ENCODE data around the gene CYBC1.

The CYBC1 gene

DNA sequence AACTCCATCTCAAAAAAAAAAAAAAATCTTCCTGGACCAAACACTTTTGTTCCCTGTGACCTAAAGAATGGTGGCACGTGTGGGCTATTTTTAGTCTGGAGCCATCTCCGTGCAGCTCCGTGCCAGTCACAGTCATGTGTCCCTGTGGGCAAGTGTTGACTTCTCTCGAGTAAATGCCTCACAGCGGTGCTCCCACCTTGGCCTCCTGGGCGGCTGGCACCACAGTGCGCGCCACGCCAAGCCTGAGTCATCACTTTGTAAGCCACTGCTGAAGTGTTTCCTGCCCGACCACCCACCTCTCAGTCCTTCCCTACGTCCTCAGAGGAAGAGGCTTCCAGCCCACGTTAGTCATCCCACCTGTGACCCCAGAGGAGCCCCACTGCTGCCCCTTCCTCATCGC is 43.3 kb downstream of the CYBC1 start:
- no peak for DNase-seq

DNA sequence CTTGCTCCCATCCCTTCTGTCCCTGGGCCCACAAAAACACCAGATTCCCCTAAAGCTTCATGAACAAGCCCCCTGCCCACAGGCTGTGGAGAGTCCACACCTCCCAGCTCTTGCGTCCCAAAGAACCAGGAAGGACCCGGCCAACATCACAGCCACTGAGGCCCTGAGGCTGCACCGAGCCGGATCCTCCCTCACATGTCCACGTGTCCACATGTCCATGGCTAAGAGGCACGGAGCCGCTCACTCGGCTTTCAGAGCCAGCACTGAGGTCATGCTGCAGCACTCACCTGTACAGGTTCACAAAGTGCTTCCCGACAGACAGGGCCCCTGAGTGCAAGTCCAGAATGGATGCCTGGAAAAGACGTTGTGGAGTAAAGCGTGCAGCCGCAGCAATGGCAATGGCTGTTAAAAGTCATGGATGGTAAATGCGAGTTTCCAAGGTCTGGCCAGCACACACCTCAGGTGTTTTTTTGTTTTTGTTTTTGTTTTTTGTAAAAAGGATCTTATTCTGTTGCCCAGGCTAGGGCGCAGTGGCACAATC is 44.4 kb downstream of the CYBC1 start:
- no peak for DNase-seq

DNA sequence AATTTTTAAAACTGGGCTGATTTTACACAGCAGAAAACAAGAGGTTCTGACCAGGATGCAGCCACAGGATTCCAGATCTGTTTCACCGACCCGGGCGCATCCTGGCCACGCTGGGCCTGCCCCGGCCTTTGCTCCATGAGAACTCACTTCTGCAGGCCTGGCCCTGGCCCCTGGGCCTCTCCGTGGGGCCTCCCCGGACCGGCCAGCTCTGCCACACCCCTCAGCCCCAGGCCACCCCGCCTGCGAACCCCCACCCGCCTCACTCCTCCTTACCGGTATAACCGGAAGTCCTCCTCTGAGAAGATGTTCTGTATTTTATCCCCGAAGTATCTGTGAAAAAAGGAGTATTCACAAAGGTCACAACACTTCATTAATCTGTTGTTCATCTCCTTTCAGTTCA is 45.5 kb downstream of the CYBC1 start:
- no peak for DNase-seq

- no peak for DNase-seq
Measured at GRCh38 chr17:82403662-82404660, 46.6 kb downstream of the CYBC1 start.

- DNase-seq, result no peak
Measured at GRCh38 chr17:82402865-82403264, 47.7 kb downstream of the CYBC1 start.

- no peak for DNase-seq
Measured at GRCh38 chr17:82400830-82401229, 49.7 kb downstream of the CYBC1 start.

DNA sequence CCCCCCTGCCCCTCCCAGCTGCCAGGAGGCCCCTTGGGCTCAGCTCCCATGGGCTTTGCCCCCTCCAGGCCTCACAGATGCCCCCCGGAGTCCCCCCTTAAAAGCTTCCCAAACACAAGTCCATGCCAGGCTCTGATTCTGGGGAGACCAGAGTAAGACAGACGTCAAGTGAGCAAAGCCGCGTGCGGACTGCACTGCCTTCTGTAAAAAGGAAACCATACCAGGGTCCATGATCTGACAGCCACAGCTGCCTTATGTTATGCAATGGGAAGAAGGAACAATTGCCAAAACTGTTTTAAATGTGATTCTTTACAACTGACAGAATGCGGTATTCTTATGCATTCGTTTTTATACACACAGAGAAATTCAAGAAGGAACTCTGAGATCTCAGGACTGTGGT is 50.3 kb downstream of the CYBC1 start:
- no peak for DNase-seq

GRCh38 chr17:82399601-82400101 is 50.9 kb downstream of the CYBC1 start:
- DNase-seq, result peak; percentile 23 to 26

DNA sequence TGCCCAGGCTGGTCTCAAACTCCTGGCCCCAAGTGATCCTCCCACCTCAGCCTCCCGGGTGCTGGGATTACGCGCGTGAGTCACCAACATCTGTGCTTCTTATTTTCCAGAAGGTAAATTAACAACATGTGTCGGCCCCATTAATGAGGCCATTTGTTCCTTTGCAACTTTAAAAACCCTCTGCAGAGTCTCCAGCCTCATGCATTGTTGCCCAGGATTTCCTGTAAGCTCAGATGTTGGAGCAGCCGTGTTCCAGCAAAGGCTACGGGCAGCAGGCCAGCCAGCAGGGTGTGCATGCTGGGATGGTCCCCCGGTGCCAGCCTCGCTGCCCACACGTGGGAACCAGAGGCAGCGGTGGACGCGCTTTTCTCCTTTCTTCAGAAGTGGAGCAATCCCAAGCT is 51.5 kb downstream of the CYBC1 start:
- DNase-seq, result no peak

GRCh38 chr17:82397449-82398335 is 52.9 kb downstream of the CYBC1 start:
- no peak for DNase-seq

GRCh38 chr17:82396601-82397435 is 53.7 kb downstream of the CYBC1 start:
- no peak for DNase-seq

DNA sequence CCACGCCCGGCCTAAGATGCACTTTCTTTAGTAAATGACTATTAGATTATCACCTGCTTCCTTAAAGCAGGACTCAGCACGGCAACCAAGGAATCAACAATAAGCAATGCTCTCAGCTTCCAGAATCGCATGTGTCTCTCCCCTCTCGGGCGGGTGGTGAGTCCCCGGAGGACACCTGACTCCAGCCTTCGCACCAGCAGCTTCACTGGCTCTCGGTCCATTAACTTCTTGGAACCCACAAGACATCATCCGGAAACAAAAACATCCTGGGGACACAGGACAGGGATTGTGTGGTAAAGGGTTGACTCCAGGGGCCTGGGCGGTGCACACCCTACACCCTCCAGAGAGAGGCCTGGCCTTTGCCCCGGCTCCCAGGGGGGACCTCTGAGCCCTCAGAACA is 56.3 kb downstream of the CYBC1 start:
- no peak for DNase-seq

DNA sequence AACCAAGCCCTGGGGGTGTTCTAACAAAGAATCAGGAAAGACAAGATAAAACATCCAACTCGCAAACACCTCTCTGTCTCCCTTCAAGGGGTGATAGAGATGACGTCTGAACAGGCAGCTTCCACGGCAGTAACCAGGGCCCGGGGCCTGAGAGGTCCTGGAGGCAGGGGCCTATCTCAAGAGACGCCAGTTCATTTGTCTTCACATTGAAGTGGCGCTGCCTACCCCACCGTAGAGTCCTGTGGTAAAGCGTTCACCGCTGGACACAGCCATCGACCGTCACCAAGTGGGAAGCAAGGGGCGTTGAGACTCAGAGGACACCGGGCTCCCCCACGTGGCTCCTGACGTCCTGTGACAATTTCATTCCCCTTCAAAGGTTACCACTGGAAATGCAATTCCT is 57.6 kb downstream of the CYBC1 start:
- no peak for DNase-seq
